ENCODE measurements around the gene BCL11B. TPM values are rescaled to one million over a fixed set of nuclear protein-coding genes. Genes with fewer than 3 reads are reported as not detected.
A peak's percentile ranks its signal among the peaks of the same experiment; 100 is the strongest.

The BCL11B gene
- total RNA-seq, 2 experiments from 2014 or later = 62.1 to 66.2 TPM

- intact Hi-C loops (cut with DNase I, micrococcal nuclease) = no loop called here
- Mint-ChIP-seq H3K27ac (no peak overlapping the region), H3K4me3 (no peak overlapping the region), H3K27me3 (no peaks in the 10 kb centered on the region), H3K36me3 (ENCODE audit: low read depth) (peaks cover 72% of the 10 kb centered on the region), H3K9me3 (ENCODE audit: low read depth) (peaks cover 1% of the 10 kb centered on the region), H3K4me1 (peaks cover 25% of the 10 kb centered on the region)
- CTCF ChIA-PET = no interaction called here
- DNase-seq (no peak), ATAC-seq (no peak)
- POLR2A ChIA-PET = no interaction called here
These were observed 97.8 kb downstream of the BCL11B start for GRCh38 chr14:99174081-99174769.

GRCh38 chr14:99173506-99173905 is 98.5 kb downstream of the BCL11B start:
- Mint-ChIP-seq H3K4me3 (no peak overlapping the region), H3K27ac (no peak overlapping the region), H3K4me1 (peaks cover 20% of the 10 kb centered on the region), H3K27me3 (no peaks in the 10 kb centered on the region), H3K9me3 (ENCODE audit: low read depth) (peaks cover 1% of the 10 kb centered on the region), H3K36me3 (ENCODE audit: low read depth) (peaks cover 70% of the 10 kb centered on the region)
- ChIA-PET POLR2A (no interaction called here), CTCF (no interaction called here)
- no peak for DNase-seq
- intact Hi-C loops (cut with DNase I, micrococcal nuclease) = no loop called here
- no peak for ATAC-seq

GRCh38 chr14:99173086-99173485 is 98.9 kb downstream of the BCL11B start:
- CTCF ChIA-PET = no interaction called here
- Mint-ChIP-seq H3K4me1 (peaks cover 18% of the 10 kb centered on the region), H3K36me3 (ENCODE audit: low read depth) (peaks cover 66% of the 10 kb centered on the region)

GRCh38 chr14:99171396-99171795 is 100.6 kb downstream of the BCL11B start:
- no peak for DNase-seq
- Mint-ChIP-seq H3K4me3 (no peak overlapping the region), H3K4me1 (peaks cover 14% of the 10 kb centered on the region), H3K27ac (no peak overlapping the region), H3K9me3 (ENCODE audit: low read depth) (peaks cover 6% of the 10 kb centered on the region), H3K27me3 (no peaks in the 10 kb centered on the region), H3K36me3 (ENCODE audit: low read depth) (peaks cover 51% of the 10 kb centered on the region)
- CTCF ChIA-PET = no interaction called here
- intact Hi-C loops (cut with DNase I, micrococcal nuclease) = no loop called here
- ATAC-seq = no peak
- POLR2A ChIA-PET = no interaction called here

More at GRCh38 chr14:99173086-99173485, 98.9 kb downstream of the BCL11B start:
- intact Hi-C loops (cut with DNase I, micrococcal nuclease) = no loop called here
- Mint-ChIP-seq H3K27me3 (no peaks in the 10 kb centered on the region), H3K27ac (no peak overlapping the region), H3K4me3 (no peak overlapping the region), H3K9me3 (ENCODE audit: low read depth) (peaks cover 1% of the 10 kb centered on the region)
- POLR2A ChIA-PET = no interaction called here
- no peak for DNase-seq
- no peak for ATAC-seq

- ATAC-seq = no peak
These were observed 102.1 kb downstream of the BCL11B start for GRCh38 chr14:99169776-99170356.

GRCh38 chr14:99168330-99168729 is 103.7 kb downstream of the BCL11B start:
- no peak for DNase-seq
- peak; percentile 14 for ATAC-seq
- H3K27ac Mint-ChIP-seq = no peak overlapping the region
- H3K27me3 Mint-ChIP-seq = no peaks in the 10 kb centered on the region
- H3K9me3 Mint-ChIP-seq (ENCODE audit: low read depth) = peaks cover 10% of the 10 kb centered on the region
- POLR2A ChIA-PET = no interaction called here
- H3K4me3 Mint-ChIP-seq = no peak overlapping the region
- CTCF ChIA-PET = no interaction called here
- peaks cover 13% of the 10 kb centered on the region for H3K4me1 Mint-ChIP-seq
- H3K36me3 Mint-ChIP-seq (ENCODE audit: low read depth) = peaks cover 35% of the 10 kb centered on the region
- intact Hi-C loops (cut with DNase I, micrococcal nuclease) = no loop called here

More at GRCh38 chr14:99169776-99170356, 102.1 kb downstream of the BCL11B start:
- Mint-ChIP-seq H3K27me3 (no peaks in the 10 kb centered on the region), H3K4me3 (no peak overlapping the region), H3K9me3 (ENCODE audit: low read depth) (peaks cover 7% of the 10 kb centered on the region), H3K36me3 (ENCODE audit: low read depth) (peaks cover 40% of the 10 kb centered on the region), H3K27ac (no peak overlapping the region), H3K4me1 (peaks cover 14% of the 10 kb centered on the region)
- POLR2A ChIA-PET = no interaction called here
- CTCF ChIA-PET = interaction anchor here (0.7 to 1.1 kb wide), 3 partner anchors 8 to 61 kb away, joined by 3 to 4 read pairs (median 3); no protein-coding TSS in a partner anchor
- no peak for DNase-seq
- intact Hi-C loops (cut with DNase I, micrococcal nuclease) = no loop called here

- Mint-ChIP-seq H3K27me3 (no peaks in the 10 kb centered on the region), H3K36me3 (ENCODE audit: low read depth) (peaks cover 19% of the 10 kb centered on the region), H3K9me3 (ENCODE audit: low read depth) (peaks cover 15% of the 10 kb centered on the region), H3K4me3 (no peak overlapping the region), H3K4me1 (peaks cover 12% of the 10 kb centered on the region), H3K27ac (no peak overlapping the region)
- CTCF ChIA-PET = interaction anchor here (0.8 kb wide), 1 partner anchor 28 kb away, joined by 4 read pairs; no protein-coding TSS in a partner anchor
- POLR2A ChIA-PET = no interaction called here
- DNase-seq (no peak), ATAC-seq (no peak)
- intact Hi-C loops (cut with DNase I, micrococcal nuclease) = no loop called here
These were observed 105.5 kb downstream of the BCL11B start for GRCh38 chr14:99166506-99166905.

- Mint-ChIP-seq H3K4me1 (peaks cover 8% of the 10 kb centered on the region), H3K9me3 (ENCODE audit: low read depth) (peaks cover 15% of the 10 kb centered on the region), H3K27me3 (no peaks in the 10 kb centered on the region), H3K36me3 (ENCODE audit: low read depth) (peaks cover 8% of the 10 kb centered on the region), H3K27ac (no peak overlapping the region), H3K4me3 (no peak overlapping the region)
- ChIA-PET POLR2A (interaction anchor here (0.7 kb wide), 1 partner anchor 8 kb away, joined by 3 read pairs; no protein-coding TSS in a partner anchor), CTCF (no interaction called here)
- intact Hi-C loops (cut with DNase I, micrococcal nuclease) = no loop called here
- DNase-seq = no peak
- no peak for ATAC-seq
These were observed 107.3 kb downstream of the BCL11B start for GRCh38 chr14:99164712-99165111.

- intact Hi-C loops (cut with DNase I, micrococcal nuclease) = no loop called here
- DNase-seq (no peak), ATAC-seq (no peak)
- Mint-ChIP-seq H3K36me3 (ENCODE audit: low read depth) (peaks cover 5% of the 10 kb centered on the region), H3K27ac (no peak overlapping the region), H3K9me3 (ENCODE audit: low read depth) (peaks cover 15% of the 10 kb centered on the region), H3K27me3 (no peaks in the 10 kb centered on the region), H3K4me3 (no peak overlapping the region), H3K4me1 (peaks cover 5% of the 10 kb centered on the region)
- POLR2A ChIA-PET = no interaction called here
- CTCF ChIA-PET = interaction anchor here (0.6 to 0.7 kb wide), 3 partner anchors 67 to 235 kb away, joined by 3 read pairs; no protein-coding TSS in a partner anchor
These were observed 108.6 kb downstream of the BCL11B start for GRCh38 chr14:99163446-99163845.

GRCh38 chr14:99159341-99160340 is 112.4 kb downstream of the BCL11B start:
- CTCF ChIA-PET = no interaction called here
- intact Hi-C loops (cut with DNase I, micrococcal nuclease) = no loop called here
- no peak overlapping the region for H3K4me3 Mint-ChIP-seq
- H3K27ac Mint-ChIP-seq = no peak overlapping the region
- POLR2A ChIA-PET = interaction anchor here (0.5 kb wide), 1 partner anchor 55 kb away, joined by 5 read pairs; no protein-coding TSS in a partner anchor
- H3K4me1 Mint-ChIP-seq = peaks cover 10% of the 10 kb centered on the region
- peaks cover 8% of the 10 kb centered on the region for H3K9me3 Mint-ChIP-seq (ENCODE audit: low read depth)
- DNase-seq = no peak
- peaks cover 6% of the 10 kb centered on the region for H3K36me3 Mint-ChIP-seq (ENCODE audit: low read depth)
- no peaks in the 10 kb centered on the region for H3K27me3 Mint-ChIP-seq
- ATAC-seq = no peak

- intact Hi-C loops (cut with DNase I, micrococcal nuclease) = no loop called here
These were observed 113.3 kb downstream of the BCL11B start for GRCh38 chr14:99158646-99159165.

More at GRCh38 chr14:99158646-99159165, 113.3 kb downstream of the BCL11B start:
- POLR2A ChIA-PET = no interaction called here
- H3K4me3 Mint-ChIP-seq = no peak overlapping the region
- DNase-seq (no peak), ATAC-seq (no peak)
- H3K4me1 Mint-ChIP-seq = peaks cover 10% of the 10 kb centered on the region
- no peak overlapping the region for H3K27ac Mint-ChIP-seq
- H3K27me3 Mint-ChIP-seq = no peaks in the 10 kb centered on the region
- H3K36me3 Mint-ChIP-seq (ENCODE audit: low read depth) = peaks cover 6% of the 10 kb centered on the region
- H3K9me3 Mint-ChIP-seq (ENCODE audit: low read depth) = peaks cover 8% of the 10 kb centered on the region
- CTCF ChIA-PET = no interaction called here

Measured in activated CD4-positive, alpha-beta T cell treated with anti-CD3 and anti-CD28 coated beads for 36 hours (primary cell).